Endothelial cell of umbilical vein (primary cell): ENCODE results near the gene SLC50A1.
A peak's percentile ranks its signal among the peaks of the same experiment; 100 is the strongest.

Experiments used
- EZH2 ChIP-seq: IDR thresholded peaks from 2 replicates; pipeline ENCODE4 v1.6.1; 2012; ENCODE audit warnings: borderline replicate concordance, low read depth, mild to moderate bottlenecking, moderate library complexity, low read length, inconsistent platforms; ENCODE audit not compliant: severe bottlenecking
- FOS ChIP-seq: IDR thresholded peaks from 2 replicates; pipeline ENCODE4 v1.6.1; 2011; ENCODE audit warnings: mild to moderate bottlenecking, low read length, moderate library complexity, borderline replicate concordance; ENCODE audit not compliant: insufficient read depth
- GATA2 ChIP-seq: IDR thresholded peaks from 2 replicates; pipeline ENCODE4 v1.7.0; 2011; ENCODE audit warnings: low read depth, mild to moderate bottlenecking, moderate library complexity, mixed read lengths, low read length; ENCODE audit not compliant: insufficient read length, insufficient read depth
- JUN ChIP-seq: IDR thresholded peaks from 2 replicates; pipeline ENCODE4 v1.6.1; 2011; ENCODE audit warnings: borderline replicate concordance, low read depth; ENCODE audit not compliant: insufficient read length, insufficient read depth
- MYC ChIP-seq: IDR thresholded peaks from one replicate; pipeline ENCODE4 v1.6.1; 2011; ENCODE audit warnings: mild to moderate bottlenecking, low read depth, low read length
- POLR2A ChIP-seq: IDR thresholded peaks from 2 replicates; pipeline ENCODE4 v1.6.1; 2012; ENCODE audit warnings: low read depth, mild to moderate bottlenecking, control low read depth, low read length
- POLR2AphosphoS5 ChIP-seq: IDR thresholded peaks from 2 replicates; pipeline ENCODE4 v1.6.1; 2012; ENCODE audit warnings: low read depth, mild to moderate bottlenecking, control low read depth, low read length, moderate library complexity; ENCODE audit not compliant: insufficient read depth
- TF ChIP-seq, protein P1 (sequence below), 2 donors: IDR thresholded peaks; 1 replicate in 1 of 2; 2 replicates in 1 of 2; pipeline ENCODE4 v1.5.1; 2011; ENCODE audit warnings: low read length in 2 of 2, mild to moderate bottlenecking in 2 of 2, moderate library complexity in 2 of 2, control low read depth in 1 of 2, inconsistent platforms in 1 of 2, low read depth in 1 of 2; ENCODE audit not compliant: insufficient read depth in 1 of 2; ENCODE audit errors: extremely low read depth in 1 of 2
- TF ChIP-seq, protein P2 (sequence below): IDR thresholded peaks from 2 replicates; pipeline ENCODE4 v1.6.1; 2011; ENCODE audit not compliant: insufficient read depth, insufficient read length

GRCh38 chr1:155167166-155168104 is 31.8 kb downstream of the SLC50A1 start:
- TF ChIP-seq, protein P1, sequence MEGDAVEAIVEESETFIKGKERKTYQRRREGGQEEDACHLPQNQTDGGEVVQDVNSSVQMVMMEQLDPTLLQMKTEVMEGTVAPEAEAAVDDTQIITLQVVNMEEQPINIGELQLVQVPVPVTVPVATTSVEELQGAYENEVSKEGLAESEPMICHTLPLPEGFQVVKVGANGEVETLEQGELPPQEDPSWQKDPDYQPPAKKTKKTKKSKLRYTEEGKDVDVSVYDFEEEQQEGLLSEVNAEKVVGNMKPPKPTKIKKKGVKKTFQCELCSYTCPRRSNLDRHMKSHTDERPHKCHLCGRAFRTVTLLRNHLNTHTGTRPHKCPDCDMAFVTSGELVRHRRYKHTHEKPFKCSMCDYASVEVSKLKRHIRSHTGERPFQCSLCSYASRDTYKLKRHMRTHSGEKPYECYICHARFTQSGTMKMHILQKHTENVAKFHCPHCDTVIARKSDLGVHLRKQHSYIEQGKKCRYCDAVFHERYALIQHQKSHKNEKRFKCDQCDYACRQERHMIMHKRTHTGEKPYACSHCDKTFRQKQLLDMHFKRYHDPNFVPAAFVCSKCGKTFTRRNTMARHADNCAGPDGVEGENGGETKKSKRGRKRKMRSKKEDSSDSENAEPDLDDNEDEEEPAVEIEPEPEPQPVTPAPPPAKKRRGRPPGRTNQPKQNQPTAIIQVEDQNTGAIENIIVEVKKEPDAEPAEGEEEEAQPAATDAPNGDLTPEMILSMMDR (IDR thresholded peaks at IDR 0.05; ENCODE audit: extremely low read depth in 1 of 2, insufficient read depth in 1 of 2, low read depth in 1 of 2, low read length in 2 of 2) = peak; percentile 88 to 90
- no peak for TF ChIP-seq EZH2
- no peak for TF ChIP-seq POLR2AphosphoS5
- TF ChIP-seq GATA2 = no peak
- TF ChIP-seq, protein P2, sequence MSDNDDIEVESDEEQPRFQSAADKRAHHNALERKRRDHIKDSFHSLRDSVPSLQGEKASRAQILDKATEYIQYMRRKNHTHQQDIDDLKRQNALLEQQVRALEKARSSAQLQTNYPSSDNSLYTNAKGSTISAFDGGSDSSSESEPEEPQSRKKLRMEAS = no peak
- no peak for TF ChIP-seq POLR2A
- no peak for TF ChIP-seq FOS
- TF ChIP-seq JUN = no peak
- no peak for TF ChIP-seq MYC
